ENCODE measurements around the gene RNF215.

Gene RNF215

DNA sequence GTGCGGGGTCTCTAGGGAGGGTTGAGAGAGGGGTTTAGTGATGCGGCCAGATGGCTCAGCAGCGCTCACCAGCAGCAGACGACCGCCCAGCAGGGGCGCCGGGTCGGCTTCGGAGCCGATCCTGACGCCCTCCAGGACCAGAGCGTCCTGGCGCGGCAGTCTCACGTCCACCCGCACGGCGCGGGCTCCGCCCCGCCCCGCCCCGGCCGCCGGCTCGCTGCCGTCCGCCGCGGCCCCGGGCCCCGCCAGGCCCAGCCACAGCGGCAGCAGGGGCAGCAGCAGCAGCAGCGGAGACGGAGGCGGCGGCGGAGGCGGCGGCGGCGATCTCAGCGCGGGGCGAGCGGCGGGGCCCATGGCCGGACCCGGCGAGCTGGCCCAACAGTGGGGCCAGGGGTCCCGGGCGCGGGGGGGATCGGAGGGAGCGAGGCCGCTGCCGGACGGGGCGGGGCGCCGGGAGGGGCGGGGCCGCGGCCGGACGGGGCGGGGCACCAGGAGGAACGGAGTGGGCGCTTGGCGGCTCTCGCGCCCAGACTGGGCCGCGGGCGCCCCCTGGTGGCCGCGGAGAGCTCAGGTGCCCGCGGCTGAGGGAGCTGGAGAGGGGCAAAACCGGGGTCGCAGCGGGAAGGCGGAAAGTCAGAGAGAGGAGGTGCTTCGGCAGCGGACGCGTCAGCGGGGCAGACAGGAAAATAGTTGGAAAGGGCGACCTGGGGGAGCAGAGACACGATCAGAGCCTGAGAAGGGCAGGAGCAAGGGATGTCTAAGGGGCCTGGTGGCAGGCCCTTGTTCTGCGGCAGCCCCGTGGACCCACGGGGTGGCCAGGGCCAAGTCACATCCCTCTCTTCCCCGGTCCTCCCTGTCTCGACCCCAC is at the start of gene RNF215:
RNF215 (minus strand) TSS at position 452 of the 868 bp plus-strand sequence; CDS start at position 354, 98 bp downstream.
- peak; percentile 99 for DNase-seq (ENCODE audit: low spot score)

DNA sequence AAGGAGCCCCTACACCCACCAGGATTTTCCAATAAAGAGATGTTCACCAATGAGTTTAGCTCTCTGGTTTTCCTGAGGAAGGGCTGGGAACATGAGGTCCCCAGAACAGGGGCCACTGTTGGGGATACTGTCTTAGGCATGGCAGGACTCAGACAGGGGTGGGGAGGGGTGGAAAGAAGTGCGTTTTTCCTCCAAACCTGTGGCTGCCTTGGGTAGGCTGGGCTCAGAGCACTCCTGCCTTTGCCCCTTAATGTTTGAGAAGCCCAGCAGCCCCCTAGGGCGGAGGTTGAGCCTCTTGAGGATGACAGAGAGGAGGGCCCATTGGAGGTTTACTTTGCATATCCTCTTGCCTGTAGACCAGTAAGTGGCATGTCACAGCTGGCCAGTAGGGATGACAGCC is 49.0 kb upstream of the RNF215 start:
- DNase-seq (ENCODE audit: low spot score): no peak

DNA sequence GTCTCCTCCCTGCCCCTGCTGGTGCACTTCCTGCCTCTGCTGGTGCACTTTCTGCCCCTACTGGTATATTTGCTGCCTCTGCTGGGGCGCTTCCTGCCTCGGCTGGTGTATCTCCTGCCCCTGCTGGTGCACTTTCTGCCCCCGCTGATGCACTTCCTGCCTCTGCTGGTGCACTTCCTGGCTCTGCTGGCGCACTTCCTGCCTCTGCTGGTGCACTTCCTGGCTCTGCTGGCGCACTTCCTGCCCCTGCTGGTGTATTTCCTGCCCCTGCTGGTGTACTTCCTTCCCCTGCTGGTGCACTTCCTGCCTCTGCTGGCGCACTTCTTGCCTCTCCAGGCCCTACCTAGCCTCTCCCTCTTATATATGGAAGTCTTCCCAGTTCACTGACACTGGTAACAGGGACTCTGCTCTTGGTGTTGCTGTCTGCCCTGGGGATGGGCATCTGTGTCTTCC is 48.5 kb upstream of the RNF215 start:
- DNase-seq (ENCODE audit: low spot score): no peak

- no peak for DNase-seq (ENCODE audit: low spot score)
These were observed 47.6 kb upstream of the RNF215 start for GRCh38 chr22:30434843-30435242.

- no peak for DNase-seq (ENCODE audit: low spot score)
These were observed 46.6 kb upstream of the RNF215 start for GRCh38 chr22:30433773-30434172.

GRCh38 chr22:30433227-30433626 is 46.0 kb upstream of the RNF215 start:
- DNase-seq (ENCODE audit: low spot score): no peak

- DNase-seq (ENCODE audit: low spot score): no peak
These were observed 45.3 kb upstream of the RNF215 start for GRCh38 chr22:30432520-30432919.

GRCh38 chr22:30432096-30432495 is 44.9 kb upstream of the RNF215 start:
- no peak for DNase-seq (ENCODE audit: low spot score)

- no peak for DNase-seq (ENCODE audit: low spot score)
These were observed 43.7 kb upstream of the RNF215 start for GRCh38 chr22:30430933-30431332.

DNA sequence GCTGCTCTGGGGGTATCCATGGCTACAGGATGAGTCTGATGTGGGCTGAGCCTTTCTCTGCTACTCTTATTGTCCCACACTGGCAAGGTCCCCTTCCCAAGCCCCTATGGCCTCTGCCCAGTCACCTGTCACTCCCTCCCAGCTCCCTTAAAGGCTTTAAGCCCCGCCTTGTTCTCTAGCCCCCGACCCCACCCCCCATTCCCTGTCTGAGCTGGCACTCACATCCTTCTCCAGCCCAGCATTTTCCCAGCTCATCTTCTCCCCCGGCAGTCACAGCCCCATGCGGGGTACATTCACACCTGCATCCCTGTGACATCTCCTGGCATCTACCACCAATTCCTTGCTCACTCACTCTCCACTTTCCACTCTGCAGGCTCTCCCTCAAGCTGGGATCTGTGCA is 42.7 kb upstream of the RNF215 start:
- DNase-seq (ENCODE audit: low spot score): no peak

DNA sequence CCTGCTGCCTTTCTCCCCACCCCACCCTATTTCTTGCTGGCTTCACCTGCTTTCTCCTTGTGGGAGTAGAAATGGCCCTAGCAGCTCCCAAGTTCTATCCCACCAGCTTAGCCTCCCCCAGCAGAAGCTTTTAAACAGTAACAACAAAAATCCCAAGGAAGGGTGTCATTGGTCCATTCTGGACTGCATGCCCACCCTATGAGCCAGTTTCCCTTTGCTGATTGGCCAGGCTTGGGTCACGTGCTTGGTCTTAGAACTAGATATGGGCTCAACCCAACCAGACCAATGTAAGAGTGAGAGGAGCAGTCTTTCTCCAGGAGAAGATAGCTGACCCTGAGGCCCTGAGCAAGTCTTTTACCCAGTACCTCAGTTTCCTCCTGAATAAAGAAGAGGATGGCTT is 40.7 kb upstream of the RNF215 start:
- DNase-seq (ENCODE audit: low spot score): no peak

- peak; percentile 85 for DNase-seq (ENCODE audit: low spot score)
These were observed 39.5 kb upstream of the RNF215 start for GRCh38 chr22:30426388-30427353.

- DNase-seq (ENCODE audit: low spot score): peak; percentile 66
These were observed 38.6 kb upstream of the RNF215 start, which contains the start of gene MTFP1 for GRCh38 chr22:30425616-30426387. Gene MTFP1 (plus strand): TSS chr22:30425768. CDS start chr22:30425880, 112 bp downstream.

GRCh38 chr22:30425327-30425615 is 38.1 kb upstream of the RNF215 start:
- DNase-seq (ENCODE audit: low spot score): no peak

- DNase-seq (ENCODE audit: low spot score): no peak
These were observed 37.5 kb upstream of the RNF215 start for GRCh38 chr22:30424534-30425326.

- peak; percentile 98 for DNase-seq (ENCODE audit: low spot score)
These were observed 36.8 kb upstream of the RNF215 start for GRCh38 chr22:30423959-30424533.

DNA sequence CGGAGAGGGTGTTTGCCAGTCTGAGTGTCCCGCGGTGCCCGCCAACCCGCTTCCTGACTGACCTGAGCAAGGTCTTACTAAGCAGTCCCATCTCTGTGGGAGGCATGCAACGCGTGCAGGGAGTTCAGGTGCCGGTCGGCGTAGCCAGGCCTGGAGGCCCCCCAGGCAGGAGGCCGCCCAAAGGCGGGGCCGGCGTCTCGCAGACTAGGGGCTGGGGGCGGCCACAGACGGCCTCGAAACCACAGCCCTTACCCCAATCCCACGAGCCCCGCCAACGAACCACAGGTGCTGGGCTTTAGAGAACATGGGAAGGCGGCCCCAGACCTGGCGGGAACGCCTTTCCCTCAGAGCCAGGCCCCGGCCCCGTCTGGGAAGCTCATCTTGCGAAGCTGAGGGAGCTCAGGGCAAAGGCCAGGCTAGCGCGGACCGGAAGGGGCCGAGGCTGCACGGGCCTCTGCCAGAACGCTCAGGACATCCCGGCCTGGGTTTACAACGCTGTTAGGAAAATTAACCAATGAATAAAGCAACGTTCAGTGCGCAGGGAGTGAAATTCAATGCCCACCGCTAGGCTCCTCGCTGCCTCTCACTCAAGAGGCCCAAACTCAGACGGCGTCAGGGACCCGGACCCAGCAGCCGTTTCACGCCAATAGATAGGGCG is 36.2 kb upstream of the RNF215 start:
- no peak for DNase-seq (ENCODE audit: low spot score)

GRCh38 chr22:30422481-30423300 is 35.5 kb upstream of the RNF215 start:
- DNase-seq (ENCODE audit: low spot score): peak; percentile 84
